ENCODE data around the gene FXYD1. TPM values are rescaled to one million over a fixed set of nuclear protein-coding genes. Genes with fewer than 3 reads are reported as not detected.
A peak's percentile ranks its signal among the peaks of the same experiment; 100 is the strongest.

FXYD1 gene
- total RNA-seq, 1 experiment from 2014 or later, result not detected

GRCh38 chr19:35112995-35113688 lies 25.5 kb upstream of the FXYD1 start:
- CTCF ChIA-PET, result interaction anchor here (0.6 to 3.2 kb wide), 5 partner anchors 12 to 45 kb away, joined by 3 to 19 read pairs (median 4); no protein-coding TSS in a partner anchor
- BruUV-seq (replicated peaks), result no TSS peak

GRCh38 chr19:35114353-35115176 lies 24.1 kb upstream of the FXYD1 start:
- ChIA-PET POLR2A (interaction anchor here (0.7 to 4.1 kb wide), 6 partner anchors 11 to 47 kb away, joined by 3 to 70 read pairs (median 6); partner anchors contain the start of gene LGI4), CTCF (interaction anchor here (0.5 to 6.5 kb wide), 27 partner anchors 10 to 1741 kb away, joined by 3 to 91 read pairs (median 4); partner anchors contain the start of genes CEBPG, FXYD7 and LGI4)
- peak overlapping the region; percentile 53 for H3K4me3 Mint-ChIP-seq (ENCODE audit: unreplicated experiment)
- intact Hi-C loops (cut with micrococcal nuclease), result loop anchor here (1.0 kb wide), 1 partner anchor 21 kb away; the partner anchor contains the start of gene LGI4
- peaks cover 50% of the 10 kb centered on the region for H3K4me1 Mint-ChIP-seq (ENCODE audit: insufficient read depth, unreplicated experiment)
- peak; percentile 68 for DNase-seq (ENCODE audit: unreplicated experiment)
- H3K9me3 Mint-ChIP-seq (ENCODE audit: unreplicated experiment), result no peaks in the 10 kb centered on the region
- BruUV-seq (replicated peaks), result no TSS peak
- H3K27me3 Mint-ChIP-seq (ENCODE audit: insufficient read depth, unreplicated experiment), result no peaks in the 10 kb centered on the region
- peak overlapping the region; percentile 73 for H3K27ac Mint-ChIP-seq (ENCODE audit: low read depth, unreplicated experiment)
- peak; percentile 98 for TF ChIP-seq CTCF (IDR thresholded peaks at IDR 0.05; ENCODE audit: unreplicated experiment)
- H3K36me3 Mint-ChIP-seq (ENCODE audit: insufficient read depth, unreplicated experiment), result no peaks in the 10 kb centered on the region

More at GRCh38 chr19:35112995-35113688, 25.5 kb upstream of the FXYD1 start:
- DNase-seq (ENCODE audit: unreplicated experiment), result no peak
- H3K36me3 Mint-ChIP-seq (ENCODE audit: insufficient read depth, unreplicated experiment), result no peaks in the 10 kb centered on the region
- H3K4me3 Mint-ChIP-seq (ENCODE audit: unreplicated experiment), result no peak overlapping the region
- no peaks in the 10 kb centered on the region for H3K9me3 Mint-ChIP-seq (ENCODE audit: unreplicated experiment)
- no peak overlapping the region for H3K27ac Mint-ChIP-seq (ENCODE audit: low read depth, unreplicated experiment)
- TF ChIP-seq CTCF (IDR thresholded peaks at IDR 0.05; ENCODE audit: unreplicated experiment), result no peak
- peaks cover 52% of the 10 kb centered on the region for H3K4me1 Mint-ChIP-seq (ENCODE audit: insufficient read depth, unreplicated experiment)
- POLR2A ChIA-PET, result interaction anchor here (7.1 kb wide), 1 partner anchor 15 kb away, joined by 40 read pairs; no protein-coding TSS in a partner anchor
- no peaks in the 10 kb centered on the region for H3K27me3 Mint-ChIP-seq (ENCODE audit: insufficient read depth, unreplicated experiment)
- intact Hi-C loops (cut with micrococcal nuclease), result no loop called here

- Mint-ChIP-seq H3K4me1 (ENCODE audit: insufficient read depth, unreplicated experiment) (peaks cover 46% of the 10 kb centered on the region), H3K4me3 (ENCODE audit: unreplicated experiment) (peak within 1 kb of the TSS; percentile 57), H3K27ac (ENCODE audit: low read depth, unreplicated experiment) (peak within 1 kb of the TSS; percentile 73), H3K27me3 (ENCODE audit: insufficient read depth, unreplicated experiment) (no peaks in the 10 kb centered on the region), H3K36me3 (ENCODE audit: insufficient read depth, unreplicated experiment) (peaks cover 7% of the 10 kb centered on the region), H3K9me3 (ENCODE audit: unreplicated experiment) (no peaks in the 10 kb centered on the region)
- CTCF ChIA-PET, result interaction anchor here (0.6 to 6.5 kb wide), 28 partner anchors 9 to 392 kb away, joined by 3 to 91 read pairs (median 4); partner anchors contain the start of genes FXYD7 and LGI4
- POLR2A ChIA-PET, result interaction anchor here (0.5 to 4.1 kb wide), 14 partner anchors 8 to 423 kb away, joined by 3 to 70 read pairs (median 5); partner anchors contain the start of gene LGI4
- no peak for TF ChIP-seq CTCF (IDR thresholded peaks at IDR 0.05; ENCODE audit: unreplicated experiment)
- DNase-seq (ENCODE audit: unreplicated experiment), result peak; percentile 42
- no TSS peak for BruUV-seq (replicated peaks)
- intact Hi-C loops (cut with micrococcal nuclease), result no loop called here
Observed at GRCh38 chr19:35115177-35115951, 23.3 kb upstream of the FXYD1 start, which contains the start of gene FXYD3. FXYD3 (plus strand) TSS chr19:35115823; CDS start chr19:35119377, 3,554 bp downstream.

Measured in MCF 10A (cell line).